Umbilical cord (tissue), 2 donors: ENCODE measurements around the gene SELENOI. TPM values are rescaled to one million over a fixed set of nuclear protein-coding genes. Genes with fewer than 3 reads are reported as not detected.
"Not testable (repeated sequence)": the region's sequence is repeated elsewhere in the genome, so short reads cannot be mapped to it uniquely, and the experiment has no call there.

Experiments used
- DNase-seq: peaks from one replicate; pipeline ENCODE4 v3.0.0-alpha.2; 2015; ENCODE audit warnings: low spot score
- total RNA-seq: library from RNA; depleted of rRNA; stranded (reverse); fragments of >200 nt; gene quantifications from one replicate; pipeline ENCODE4 v1.2.3, GENCODE V29; 2014; ENCODE audit warnings: low replicate concordance; ENCODE audit not compliant: insufficient read depth

The SELENOI gene, protein sequence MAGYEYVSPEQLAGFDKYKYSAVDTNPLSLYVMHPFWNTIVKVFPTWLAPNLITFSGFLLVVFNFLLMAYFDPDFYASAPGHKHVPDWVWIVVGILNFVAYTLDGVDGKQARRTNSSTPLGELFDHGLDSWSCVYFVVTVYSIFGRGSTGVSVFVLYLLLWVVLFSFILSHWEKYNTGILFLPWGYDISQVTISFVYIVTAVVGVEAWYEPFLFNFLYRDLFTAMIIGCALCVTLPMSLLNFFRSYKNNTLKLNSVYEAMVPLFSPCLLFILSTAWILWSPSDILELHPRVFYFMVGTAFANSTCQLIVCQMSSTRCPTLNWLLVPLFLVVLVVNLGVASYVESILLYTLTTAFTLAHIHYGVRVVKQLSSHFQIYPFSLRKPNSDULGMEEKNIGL
- total RNA-seq = 21.2 TPM

DNA sequence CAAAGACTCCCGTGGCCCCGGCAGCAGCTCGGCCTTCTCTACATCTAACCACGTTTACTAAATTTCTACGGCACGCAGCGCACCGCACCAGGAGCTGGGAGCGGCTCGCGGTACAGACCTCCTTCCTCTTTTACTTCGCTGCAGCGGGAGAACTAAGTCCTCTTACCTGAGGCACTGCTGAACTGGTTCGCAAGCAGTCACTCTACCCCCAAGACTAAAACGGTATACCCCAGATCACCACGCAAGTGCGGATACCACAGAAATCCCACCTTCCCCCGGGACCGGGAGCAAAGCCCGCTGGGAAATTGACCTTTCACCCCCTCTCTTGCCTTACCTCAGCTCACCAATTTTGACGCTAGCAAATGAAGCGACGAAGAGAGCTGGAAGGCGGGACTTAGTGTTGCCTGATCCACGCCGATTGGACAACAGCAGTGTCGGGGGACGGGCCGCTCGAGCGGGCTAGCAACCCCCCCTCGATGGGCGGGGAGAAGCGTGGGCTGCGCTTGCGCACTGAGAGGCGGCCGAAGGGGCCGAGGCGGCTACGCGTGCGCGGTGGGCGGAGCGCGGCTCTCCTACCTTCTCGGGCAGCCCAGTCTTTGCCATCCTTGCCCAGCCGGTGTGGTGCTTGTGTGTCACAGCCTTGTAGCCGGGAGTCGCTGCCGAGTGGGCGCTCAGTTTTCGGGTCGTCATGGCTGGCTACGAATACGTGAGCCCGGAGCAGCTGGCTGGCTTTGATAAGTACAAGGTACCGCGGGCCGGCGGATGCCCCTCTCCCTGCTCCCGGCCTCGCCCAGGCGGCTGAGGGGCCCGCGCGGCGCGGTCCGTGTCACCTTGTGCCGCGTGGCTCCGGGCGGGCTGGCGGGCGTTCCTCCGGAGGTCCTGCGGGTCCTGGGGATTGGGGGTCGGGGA, at the start of gene SELENOI:
Gene SELENOI (plus strand): TSS at position 599 of the 909 bp plus-strand sequence. CDS start 90 bp downstream, at position 689.
- peak; percentile 100 for DNase-seq

DNA sequence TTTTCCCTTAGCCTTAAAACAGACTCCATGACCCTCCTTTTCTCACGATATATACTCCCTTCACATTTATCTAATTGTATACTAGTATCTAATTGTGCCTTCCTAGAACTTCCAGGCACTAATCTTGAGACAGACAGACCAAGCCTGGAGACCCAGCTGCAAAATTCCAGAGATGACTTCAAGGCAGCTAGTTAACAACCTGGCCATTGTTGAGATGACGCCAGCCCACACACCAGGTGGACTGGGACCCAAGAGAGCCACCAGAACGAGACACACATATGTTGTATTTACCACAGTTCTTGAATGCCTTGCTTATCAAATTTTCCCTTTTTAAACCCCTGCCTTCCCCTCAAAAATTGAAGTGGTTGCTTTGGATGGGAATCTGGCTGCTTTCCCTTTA, 48.9 kb upstream of the SELENOI start:
- DNase-seq = no peak

- DNase-seq = no peak
Observed at GRCh38 chr2:26298286-26298637, 47.7 kb upstream of the SELENOI start.

- DNase-seq = peak; percentile 73
Observed at GRCh38 chr2:26298638-26299393, 47.1 kb upstream of the SELENOI start.

GRCh38 chr2:26299471-26300101, 46.4 kb upstream of the SELENOI start:
- peak; percentile 91 for DNase-seq

GRCh38 chr2:26300234-26300925, 45.6 kb upstream of the SELENOI start:
- DNase-seq = peak; percentile 66

DNA sequence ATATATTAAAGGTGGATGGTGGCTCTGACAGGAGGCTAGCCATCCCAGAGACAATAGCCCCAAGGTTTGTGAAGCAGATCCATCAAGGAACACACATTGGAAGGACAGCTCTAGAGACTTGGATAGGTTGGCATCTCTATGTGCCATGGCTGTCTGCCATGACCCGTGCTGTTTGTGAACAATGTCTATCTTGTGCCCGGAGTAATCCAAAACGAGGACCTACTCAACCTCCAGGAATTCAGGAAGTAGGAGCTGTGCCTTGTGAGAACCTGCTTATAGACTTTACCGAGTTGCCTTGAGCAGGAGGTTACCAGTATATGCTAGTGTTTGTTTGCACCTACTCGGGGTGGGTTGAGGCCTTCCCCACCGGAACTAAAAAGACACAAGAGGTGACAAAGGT, 43.1 kb upstream of the SELENOI start:
- DNase-seq = no peak

DNA sequence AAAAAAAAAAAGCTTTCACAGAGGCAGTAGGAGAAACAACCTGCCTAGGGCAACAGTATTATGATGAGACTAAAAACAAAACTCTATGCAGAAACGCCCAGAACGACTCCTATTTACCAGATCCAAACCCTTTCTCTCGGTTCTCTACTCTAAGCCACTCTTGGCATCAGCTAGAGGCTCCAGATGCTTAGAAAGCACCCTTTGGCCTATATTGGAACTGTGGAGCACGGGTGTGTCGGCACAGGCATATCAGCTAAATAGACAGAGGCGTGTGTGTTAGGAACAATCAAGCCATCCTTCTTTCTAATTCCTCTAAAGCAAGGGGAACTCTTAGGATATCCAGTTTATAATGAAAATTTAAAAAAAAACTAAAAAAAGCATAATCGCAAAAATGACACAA, 40.8 kb upstream of the SELENOI start:
- DNase-seq = peak; percentile 91

- DNase-seq = peak; percentile 65
Observed at GRCh38 chr2:26305540-26305939, 40.4 kb upstream of the SELENOI start.

GRCh38 chr2:26309921-26310320, 36.0 kb upstream of the SELENOI start:
- DNase-seq = no peak

- no peak for DNase-seq
Observed at GRCh38 chr2:26312471-26312870, 33.5 kb upstream of the SELENOI start.

- DNase-seq = no peak
Observed at GRCh38 chr2:26313446-26313845, 32.5 kb upstream of the SELENOI start.

DNA sequence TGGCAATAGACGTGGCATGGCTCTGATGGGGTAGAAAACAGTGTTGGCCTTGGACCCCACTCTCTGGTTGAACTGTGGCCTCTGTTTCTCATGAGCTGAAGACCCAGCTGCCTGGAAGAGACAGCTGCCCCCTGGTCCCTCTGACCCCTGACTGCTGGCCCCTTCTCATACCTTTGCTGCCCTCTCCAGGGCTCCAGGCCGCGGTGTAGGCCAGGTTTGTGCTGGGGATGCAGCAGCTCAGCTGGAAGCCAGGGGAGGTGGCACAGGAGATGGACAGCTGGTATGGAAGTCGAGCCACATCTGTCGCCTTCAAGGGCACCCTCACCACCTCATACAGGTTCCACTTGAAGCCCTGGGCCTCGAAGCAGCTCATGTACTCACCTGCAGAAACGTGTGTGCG, 31.7 kb upstream of the SELENOI start:
- no peak for DNase-seq

DNA sequence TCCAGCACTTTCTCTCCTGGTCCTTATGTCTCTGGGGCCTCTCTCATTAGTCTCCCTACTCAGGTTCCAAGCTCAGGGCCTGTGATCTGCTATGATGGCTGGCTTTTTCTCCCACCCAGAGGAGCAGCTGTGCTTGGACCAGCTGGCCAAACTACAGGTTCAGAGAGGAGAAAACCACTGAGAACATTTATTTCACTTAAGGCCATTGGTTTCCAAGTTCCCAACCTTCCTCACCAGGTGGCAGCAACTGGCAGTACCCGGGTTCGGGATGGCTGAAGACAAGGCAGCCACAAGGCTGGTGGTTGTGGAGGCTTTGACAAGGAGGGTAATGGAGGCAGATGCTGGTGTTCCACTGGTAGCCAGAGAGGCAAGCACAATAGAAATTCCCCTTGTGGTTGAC, 29.9 kb upstream of the SELENOI start:
- DNase-seq = no peak

DNA sequence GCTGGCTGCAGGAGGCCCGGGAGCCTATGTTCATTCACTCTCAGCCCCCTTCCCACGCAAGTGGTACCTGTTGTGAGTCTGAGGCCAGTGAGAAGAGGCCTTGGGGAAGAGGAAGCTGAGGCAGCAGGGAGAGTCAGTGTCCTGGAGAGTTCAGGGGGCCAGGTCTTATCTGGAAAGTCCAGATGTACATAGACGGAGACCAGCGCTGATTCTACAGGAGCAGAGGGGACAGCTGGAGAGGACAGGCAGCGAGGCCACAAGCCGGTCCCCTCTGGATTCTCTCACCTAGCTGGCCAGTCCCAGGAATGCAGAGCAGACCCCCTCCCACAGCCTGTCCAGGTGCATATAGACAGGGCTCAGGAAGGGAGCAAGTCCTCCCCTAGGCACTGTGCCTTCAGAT, 29.1 kb upstream of the SELENOI start:
- no peak for DNase-seq

DNA sequence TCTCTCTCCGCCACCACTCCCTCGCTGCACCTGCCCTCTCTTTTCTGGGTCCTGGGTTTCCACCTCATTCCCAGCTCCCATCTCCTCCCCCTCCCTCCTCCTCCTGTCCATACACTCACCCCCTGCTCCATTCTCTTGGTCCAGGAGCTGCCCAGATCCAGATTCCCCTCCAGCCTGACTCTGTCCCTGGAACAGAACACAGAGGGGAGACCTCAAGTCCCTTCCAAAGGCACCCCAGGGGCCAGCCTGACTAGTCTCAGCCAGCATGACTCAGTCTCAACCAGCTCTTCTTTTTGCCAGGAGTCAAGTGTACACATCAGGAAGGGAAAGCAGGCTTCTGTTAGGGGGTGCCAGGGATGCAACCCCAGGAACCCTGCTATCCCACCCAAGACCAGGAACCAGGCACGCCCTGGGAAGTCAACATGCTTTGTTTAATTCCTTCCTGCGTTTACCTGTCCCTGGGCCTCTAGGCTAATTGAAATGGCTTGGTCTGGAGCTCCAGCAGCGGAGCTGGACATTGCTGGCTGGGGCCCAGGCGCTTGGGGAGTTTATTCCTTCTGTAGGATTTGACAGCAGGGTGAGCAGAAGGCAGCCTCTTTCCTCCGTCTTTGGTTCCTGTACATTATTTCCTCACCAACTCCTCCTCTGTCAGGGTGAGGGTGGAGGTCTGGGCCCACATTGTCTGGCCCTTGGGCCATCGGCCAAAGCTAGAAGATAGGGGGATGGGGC, 28.4 kb upstream of the SELENOI start:
- DNase-seq = no peak

DNA sequence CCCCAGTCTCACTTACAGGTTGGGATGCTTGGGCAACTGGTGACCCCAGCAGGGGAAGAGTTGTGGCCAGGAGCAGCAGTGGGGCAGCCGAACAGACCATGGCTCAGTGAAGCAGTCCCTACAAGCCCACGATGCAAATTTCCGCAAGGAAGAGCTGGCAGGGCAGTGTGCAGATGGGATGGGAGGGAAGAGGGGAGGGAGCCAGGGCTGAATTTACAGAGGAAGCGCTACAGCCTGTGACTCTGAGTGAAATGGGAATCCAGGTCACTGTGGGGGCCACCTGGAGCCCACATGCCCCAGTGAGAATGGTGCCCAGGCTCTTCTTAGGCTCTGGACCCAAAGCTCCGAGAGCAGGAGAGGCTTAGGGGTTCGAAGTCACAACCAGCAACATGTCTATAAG, 27.0 kb upstream of the SELENOI start:
- no peak for DNase-seq

- DNase-seq = not testable (repeated sequence)
Observed at GRCh38 chr2:26324479-26324878, 21.5 kb upstream of the SELENOI start.

- no peak for DNase-seq
Observed at GRCh38 chr2:26324903-26325302, 21.0 kb upstream of the SELENOI start.

- no peak for DNase-seq
Observed at GRCh38 chr2:26325851-26326250, 20.1 kb upstream of the SELENOI start.
